Measurements from ENCODE around the gene DRC1.

The DRC1 gene

DNA sequence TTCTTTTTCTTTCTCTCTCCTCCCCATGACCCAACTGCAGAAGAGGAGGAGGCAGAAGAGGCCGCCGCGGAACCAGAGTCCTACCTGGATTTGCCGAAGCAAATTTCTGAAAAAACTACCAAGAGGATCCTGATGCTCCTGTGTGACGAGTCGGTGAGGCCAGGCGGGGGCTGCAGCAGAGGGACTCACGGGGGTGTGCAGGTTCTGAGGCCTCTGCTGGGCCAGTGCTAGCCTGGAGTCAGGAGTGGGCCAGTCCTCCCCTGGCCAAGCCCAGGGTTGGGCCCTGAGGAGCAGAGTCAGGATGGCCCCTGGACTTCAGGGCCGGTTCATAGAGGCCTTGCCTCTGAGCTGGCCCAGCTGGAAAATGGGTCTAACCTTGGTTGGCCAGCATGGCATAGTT, 46.9 kb downstream of the DRC1 start:
- no peak for DNase-seq (ENCODE audit: low spot score)

GRCh38 chr2:26449278-26450030, 47.7 kb downstream of the DRC1 start:
- no peak for DNase-seq (ENCODE audit: low spot score)

DNA sequence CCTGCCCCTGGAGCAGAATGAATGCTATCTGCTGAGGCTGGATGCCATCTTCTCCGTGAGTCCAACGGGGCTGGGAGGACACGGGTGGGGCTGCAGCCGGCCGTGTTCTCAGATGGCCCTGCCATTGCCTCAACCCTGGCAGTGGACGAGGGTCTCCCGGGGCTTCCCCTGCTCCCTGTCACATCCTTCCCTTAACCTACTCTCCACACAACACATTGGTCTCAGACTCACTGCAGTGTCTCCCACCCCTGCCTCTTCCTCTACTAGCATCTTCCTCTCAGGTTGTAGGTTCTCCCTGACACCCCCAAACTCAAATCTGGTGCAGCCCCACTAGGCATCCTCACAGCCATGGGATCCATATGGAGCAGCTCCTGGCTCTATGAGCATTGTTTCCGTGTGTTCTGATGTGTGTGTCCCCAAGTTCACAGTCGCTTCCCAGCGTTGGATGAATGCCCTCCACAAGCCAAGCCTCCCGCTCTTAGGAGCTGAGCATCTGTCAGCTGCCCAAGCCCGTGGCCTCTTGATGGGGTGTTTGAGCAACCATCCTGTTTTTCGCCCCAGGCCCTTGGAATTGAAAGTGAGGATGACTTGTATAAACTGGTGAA, 48.4 kb downstream of the DRC1 start:
- no peak for DNase-seq (ENCODE audit: low spot score)

DNA sequence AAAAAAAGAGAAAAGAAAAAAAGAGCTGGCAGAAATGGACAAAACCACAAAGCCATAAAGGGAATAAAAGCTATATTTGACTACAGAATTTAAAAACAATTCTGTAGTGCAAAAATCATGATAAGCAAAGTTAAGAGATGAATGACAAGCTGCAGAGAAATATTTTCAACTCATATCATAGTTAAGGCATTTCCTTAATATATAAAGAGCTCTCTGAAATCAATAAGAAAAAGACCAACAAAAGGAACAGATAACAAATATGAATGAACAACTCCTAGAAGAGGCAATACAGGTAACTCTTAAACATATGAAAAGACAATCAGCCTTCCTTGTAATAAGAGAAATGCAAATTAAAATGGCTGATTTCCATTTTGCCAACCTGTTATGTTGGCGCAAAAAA, 50.0 kb downstream of the DRC1 start:
- DNase-seq (ENCODE audit: low spot score): no peak

DNA sequence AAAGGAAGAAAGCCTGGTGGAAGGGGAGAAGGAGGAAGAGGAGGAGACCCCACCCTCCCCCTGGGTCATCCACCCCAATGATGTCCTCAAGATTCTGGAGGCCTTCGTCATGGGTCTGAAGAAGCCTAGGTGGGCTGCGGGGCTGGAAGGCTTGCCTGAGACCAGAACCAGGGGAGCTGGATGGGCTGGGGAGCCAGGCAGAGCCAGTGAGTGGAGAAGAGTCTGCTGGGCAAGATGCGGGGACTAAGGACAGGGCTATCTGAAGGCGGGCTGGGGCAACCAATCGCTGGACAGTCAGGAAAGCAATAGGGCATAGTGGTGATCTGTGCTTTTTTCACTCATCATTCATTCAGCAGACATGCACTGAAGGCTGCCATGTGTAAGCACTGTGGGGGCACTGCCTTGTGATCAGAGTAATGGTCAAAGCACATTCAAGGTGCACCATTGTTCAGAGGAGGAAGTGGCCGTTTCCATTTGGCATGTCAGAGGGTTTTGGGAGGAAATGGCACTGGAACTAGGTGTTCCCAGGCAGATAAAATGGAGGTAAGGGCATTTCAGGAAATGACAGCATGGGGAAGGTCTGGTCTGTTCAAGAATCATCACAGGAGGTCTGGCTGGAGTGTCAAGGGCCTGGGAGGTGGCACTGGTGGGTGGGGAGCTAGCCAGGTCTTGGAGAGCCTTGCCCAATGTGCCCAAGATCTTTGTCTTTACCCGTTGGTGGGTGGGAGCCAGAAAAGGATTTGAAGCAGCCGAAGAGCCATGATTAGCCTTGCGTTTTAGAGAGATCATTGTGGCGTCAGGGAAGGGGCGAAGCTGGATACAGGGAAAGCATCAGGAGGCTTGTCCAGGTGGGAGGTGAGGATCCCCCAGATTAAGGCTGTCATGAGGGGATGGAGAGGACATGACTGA, 52.0 kb downstream of the DRC1 start:
- DNase-seq (ENCODE audit: low spot score): no peak

DNA sequence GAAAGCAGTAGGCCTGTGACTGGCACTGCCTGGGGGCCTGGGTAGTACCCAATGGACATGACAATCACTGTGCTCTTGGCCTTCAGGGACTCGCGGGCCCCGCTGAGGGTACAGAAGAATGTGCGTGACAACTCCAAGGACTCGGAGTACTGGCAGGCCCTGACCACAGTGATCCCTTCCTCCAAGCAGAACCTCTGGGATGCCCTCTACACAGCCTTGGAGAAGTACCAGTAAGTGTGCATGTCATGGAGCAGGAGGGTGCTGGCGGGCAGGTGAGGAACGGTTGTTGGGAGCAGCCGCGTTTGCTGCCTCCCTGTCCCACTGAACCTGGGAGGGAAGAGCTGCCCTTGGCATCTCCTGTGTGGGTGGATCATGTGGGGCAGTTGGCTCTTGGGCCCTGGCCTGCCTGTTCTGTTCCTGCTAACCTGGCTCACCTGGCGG, 52.9 kb downstream of the DRC1 start:
- no peak for DNase-seq (ENCODE audit: low spot score)

- DNase-seq (ENCODE audit: low spot score): no peak
Measured at GRCh38 chr2:26455037-26455669, 53.4 kb downstream of the DRC1 start.

DNA sequence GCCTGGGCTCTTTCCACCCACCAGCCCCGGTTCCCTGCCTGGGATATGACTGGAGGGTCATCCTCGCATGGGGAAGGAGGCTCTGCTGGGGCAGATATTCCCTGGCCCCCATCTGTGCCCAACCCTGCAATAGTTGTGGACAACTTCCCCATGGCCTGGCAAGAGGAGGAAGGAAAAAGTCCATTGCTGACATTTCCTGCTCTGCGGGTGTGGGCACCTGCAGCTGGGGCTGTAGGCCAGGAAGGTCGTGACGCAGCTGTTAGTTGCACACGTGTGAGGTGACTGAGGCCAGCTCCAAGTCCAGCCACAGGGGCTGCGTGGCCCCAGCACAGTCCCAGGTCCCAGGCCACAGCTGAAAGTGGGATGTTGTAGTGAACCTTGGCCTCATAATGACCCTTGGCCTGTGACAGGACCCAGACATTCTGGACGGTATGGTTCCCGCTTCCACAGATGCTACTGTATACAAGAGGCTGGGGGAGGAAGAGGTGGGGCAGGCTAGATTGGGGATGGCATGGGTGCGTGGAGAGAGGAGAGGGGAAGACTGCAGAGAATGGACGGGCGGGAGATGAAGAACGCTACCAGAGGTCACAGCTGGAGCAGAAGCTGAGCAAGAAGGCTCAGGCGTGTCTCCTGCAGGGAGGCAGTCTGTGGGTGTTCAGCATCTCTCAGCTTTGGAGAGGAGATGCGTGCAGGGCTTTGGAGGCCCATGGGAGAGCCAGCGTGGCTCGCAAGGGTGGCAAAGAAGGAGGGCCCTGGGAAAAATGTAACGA, 54.1 kb downstream of the DRC1 start:
- DNase-seq (ENCODE audit: low spot score): no peak

GRCh38 chr2:26456440-26457250, 54.9 kb downstream of the DRC1 start:
- DNase-seq (ENCODE audit: low spot score): no peak

GRCh38 chr2:26457251-26457666, 55.5 kb downstream of the DRC1 start:
- no peak for DNase-seq (ENCODE audit: low spot score)

DNA sequence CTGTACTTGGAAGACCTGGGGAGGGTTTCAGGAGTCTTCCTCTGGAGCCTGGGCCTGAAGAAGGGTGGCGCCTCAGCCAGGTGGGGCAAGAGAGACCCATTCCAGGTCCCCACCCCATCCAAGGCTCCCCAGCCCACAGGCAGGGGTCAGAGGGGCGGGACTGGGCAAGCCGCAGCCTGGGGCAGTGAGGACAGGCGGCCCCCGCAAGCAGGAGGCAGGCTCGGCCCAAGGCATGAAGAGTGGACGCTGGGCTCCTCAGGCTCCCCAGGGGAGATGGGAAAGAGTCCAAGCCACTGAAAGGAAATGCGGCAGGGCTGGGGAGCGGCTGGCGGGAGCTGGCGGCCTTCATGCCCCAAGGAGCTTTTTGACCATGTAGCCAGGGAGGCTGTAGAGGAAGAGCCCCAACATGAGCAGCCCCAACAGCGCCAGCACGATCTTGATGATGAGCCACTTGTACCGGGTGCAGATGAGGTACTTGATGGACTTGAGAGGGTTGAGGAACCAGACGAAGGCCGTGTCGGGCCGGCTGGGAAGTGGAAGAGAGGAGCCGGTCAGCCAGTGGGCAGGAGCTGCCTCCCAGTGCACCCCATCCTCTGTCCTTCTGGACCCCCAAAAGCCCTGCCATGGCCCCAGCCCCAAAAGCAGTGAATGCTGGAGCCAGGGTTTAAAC, 56.1 kb downstream of the DRC1 start:
- DNase-seq (ENCODE audit: low spot score): no peak

DNA sequence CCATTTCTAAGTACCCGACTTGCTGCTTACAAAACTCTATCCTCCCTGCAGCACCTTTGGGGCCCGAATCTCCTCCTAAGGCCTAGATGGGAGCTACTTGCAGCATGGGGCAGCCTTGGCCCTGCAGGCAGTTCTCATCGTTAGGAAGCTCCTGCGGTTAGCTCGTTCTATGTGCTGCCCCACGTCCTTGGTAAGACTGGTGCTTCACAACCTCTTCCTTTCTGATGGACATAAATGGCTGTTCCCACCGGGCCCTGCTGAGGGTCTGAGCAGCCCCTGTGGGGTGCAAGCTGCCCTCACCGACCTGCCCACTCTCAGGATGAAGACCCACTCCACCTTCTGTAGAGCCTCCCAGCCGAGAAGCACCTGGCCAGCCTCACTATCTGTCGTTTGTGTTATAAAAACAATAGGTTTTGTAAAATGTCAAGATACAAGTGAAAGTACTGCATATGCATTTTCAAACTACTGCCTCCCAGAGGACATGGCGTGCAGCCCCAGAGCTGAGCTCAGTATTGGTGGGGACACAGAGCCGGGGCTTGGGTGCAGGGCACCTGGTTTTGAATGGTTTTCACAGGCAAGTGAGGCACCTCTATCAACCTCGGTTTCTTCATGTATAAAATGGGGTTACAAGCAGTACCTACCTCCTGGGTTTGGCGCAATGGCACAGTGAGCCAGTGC, 56.8 kb downstream of the DRC1 start:
- no peak for DNase-seq (ENCODE audit: low spot score)

GRCh38 chr2:26459991-26460612, 58.4 kb downstream of the DRC1 start:
- no peak for DNase-seq (ENCODE audit: low spot score)

DNA sequence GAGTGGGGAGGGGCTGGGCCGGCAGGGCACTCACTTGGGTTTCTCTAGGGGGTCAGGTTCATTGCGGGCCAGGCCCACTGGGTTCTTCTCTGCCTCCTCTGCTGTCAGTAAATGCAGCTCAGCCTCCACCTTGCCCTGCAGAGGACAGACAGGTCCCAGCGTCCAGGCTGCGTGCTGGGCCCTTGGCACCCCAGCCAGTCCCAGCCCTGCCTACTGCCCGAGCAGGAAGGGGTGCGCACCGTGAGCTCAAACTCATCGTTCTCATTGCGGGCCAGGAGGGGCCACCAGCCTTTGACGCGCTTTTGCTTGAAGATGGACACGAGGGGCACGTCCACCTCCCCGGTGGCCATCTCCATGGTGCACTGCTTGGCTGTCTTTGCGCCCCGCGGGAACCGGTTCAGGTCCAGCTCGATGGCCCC, 58.9 kb downstream of the DRC1 start:
- DNase-seq (ENCODE audit: low spot score): peak; percentile 60

GRCh38 chr2:26461601-26462023, 59.9 kb downstream of the DRC1 start:
- DNase-seq (ENCODE audit: low spot score): peak; percentile 36

- DNase-seq (ENCODE audit: low spot score): peak; percentile 37
Measured at GRCh38 chr2:26462100-26462499, 60.4 kb downstream of the DRC1 start.

GRCh38 chr2:26462511-26463243, 61.0 kb downstream of the DRC1 start:
- DNase-seq (ENCODE audit: low spot score): peak; percentile 65

Measured in left forelimb (tissue), 1 donor.